NCI-H345 (cell line): Measurements from ENCODE around the gene LGALS4.
"Not testable (repeated sequence)": the region's sequence is repeated elsewhere in the genome, so short reads cannot be mapped to it uniquely, and the experiment has no call there.

Experiments used
- DNase-seq: peaks from one replicate; lab custom pipeline; 2025; lab: John Stamatoyannopoulos, UW

LGALS4 gene

GRCh38 chr19:38842439-38843174 is 29.9 kb upstream of the LGALS4 start:
- no peak for DNase-seq

GRCh38 chr19:38841787-38842438 is 29.2 kb upstream of the LGALS4 start:
- no peak for DNase-seq

GRCh38 chr19:38841180-38841766 is 28.5 kb upstream of the LGALS4 start:
- no peak for DNase-seq

GRCh38 chr19:38840583-38840968 is 27.8 kb upstream of the LGALS4 start:
- DNase-seq = no peak

- no peak for DNase-seq
These were observed 27.3 kb upstream of the LGALS4 start for GRCh38 chr19:38839816-38840582.

- DNase-seq = no peak
These were observed 26.4 kb upstream of the LGALS4 start for GRCh38 chr19:38838986-38839761.

- no peak for DNase-seq
These were observed 25.7 kb upstream of the LGALS4 start for GRCh38 chr19:38838208-38838985.

- DNase-seq = no peak
These were observed 24.9 kb upstream of the LGALS4 start for GRCh38 chr19:38837656-38838121.

- DNase-seq = no peak
These were observed 24.4 kb upstream of the LGALS4 start for GRCh38 chr19:38836983-38837626.

- no peak for DNase-seq
These were observed 23.6 kb upstream of the LGALS4 start for GRCh38 chr19:38836159-38836982.

- no peak for DNase-seq
These were observed 21.8 kb upstream of the LGALS4 start for GRCh38 chr19:38834590-38834989.

- no peak for DNase-seq
These were observed 21.4 kb upstream of the LGALS4 start for GRCh38 chr19:38834104-38834490.

- DNase-seq = no peak
These were observed 20.3 kb upstream of the LGALS4 start for GRCh38 chr19:38833092-38833425.

GRCh38 chr19:38831142-38831605 is 18.4 kb upstream of the LGALS4 start:
- peak; percentile 64 for DNase-seq

- DNase-seq = no peak
These were observed 17.4 kb upstream of the LGALS4 start for GRCh38 chr19:38830039-38830733.

GRCh38 chr19:38829203-38829602 is 16.5 kb upstream of the LGALS4 start:
- DNase-seq = not testable (repeated sequence)

GRCh38 chr19:38826856-38827551 is 14.3 kb upstream of the LGALS4 start:
- DNase-seq = no peak

- DNase-seq = not testable (repeated sequence)
These were observed 13.2 kb upstream of the LGALS4 start for GRCh38 chr19:38825936-38826335.
